ENCODE measurements around the gene PTCH2. TPM values are rescaled to one million over a fixed set of nuclear protein-coding genes. Genes with fewer than 3 reads are reported as not detected.
A peak's percentile ranks its signal among the peaks of the same experiment; 100 is the strongest.

The PTCH2 gene
- total and polyA plus RNA-seq, 2 of the 13 experiments (the other 11 are each of a cell fraction or from before 2014, with no cell fraction given) = 0.60 to 1.5 TPM

DNA sequence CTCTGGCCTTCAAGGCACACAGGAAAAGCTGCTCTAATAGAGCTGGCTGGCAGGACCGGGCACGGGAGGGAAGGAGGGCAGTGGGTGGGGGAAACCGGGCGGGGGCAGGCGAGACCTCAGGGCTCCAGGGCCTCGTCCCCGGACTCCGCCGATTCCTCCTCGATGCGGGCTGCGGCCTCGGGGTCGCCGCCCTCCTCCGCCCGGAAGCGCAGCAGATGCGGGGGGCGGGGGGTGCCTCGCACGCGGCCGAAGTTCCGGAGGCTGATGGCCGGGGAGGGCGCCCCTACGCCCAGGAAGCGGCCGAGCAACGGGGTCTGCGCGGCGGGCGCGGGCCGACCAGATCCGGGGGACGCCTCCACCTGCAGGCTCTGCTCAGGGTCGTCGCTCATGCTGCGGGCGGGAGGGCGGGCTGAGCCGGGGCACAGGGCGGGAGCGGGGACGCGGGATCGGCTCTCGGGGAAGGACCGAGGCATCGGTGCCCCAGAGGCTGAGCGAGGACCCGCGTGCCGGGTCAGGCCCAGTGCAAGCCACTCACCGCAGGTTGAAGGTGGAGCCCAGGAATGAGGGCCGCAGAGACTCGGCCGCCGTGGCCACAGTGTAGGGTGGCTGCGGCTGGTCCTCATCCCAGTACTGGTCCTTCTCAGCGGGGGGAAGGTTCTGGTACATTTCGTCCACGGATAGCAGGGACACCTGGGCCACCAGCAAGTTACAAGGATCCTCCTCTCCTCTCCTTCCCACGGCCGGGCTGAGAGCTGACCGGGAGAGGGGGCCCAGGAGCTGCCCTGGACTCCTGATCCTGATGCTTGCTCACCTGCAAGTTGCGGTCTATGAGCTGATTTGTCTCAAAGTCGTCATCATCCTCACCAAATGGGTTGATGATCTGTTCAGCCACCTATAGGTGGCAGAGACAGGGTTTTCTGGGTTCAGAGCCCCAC lies 58.7 kb downstream of the PTCH2 start (continued):
- TF ChIP-seq, protein P1, sequence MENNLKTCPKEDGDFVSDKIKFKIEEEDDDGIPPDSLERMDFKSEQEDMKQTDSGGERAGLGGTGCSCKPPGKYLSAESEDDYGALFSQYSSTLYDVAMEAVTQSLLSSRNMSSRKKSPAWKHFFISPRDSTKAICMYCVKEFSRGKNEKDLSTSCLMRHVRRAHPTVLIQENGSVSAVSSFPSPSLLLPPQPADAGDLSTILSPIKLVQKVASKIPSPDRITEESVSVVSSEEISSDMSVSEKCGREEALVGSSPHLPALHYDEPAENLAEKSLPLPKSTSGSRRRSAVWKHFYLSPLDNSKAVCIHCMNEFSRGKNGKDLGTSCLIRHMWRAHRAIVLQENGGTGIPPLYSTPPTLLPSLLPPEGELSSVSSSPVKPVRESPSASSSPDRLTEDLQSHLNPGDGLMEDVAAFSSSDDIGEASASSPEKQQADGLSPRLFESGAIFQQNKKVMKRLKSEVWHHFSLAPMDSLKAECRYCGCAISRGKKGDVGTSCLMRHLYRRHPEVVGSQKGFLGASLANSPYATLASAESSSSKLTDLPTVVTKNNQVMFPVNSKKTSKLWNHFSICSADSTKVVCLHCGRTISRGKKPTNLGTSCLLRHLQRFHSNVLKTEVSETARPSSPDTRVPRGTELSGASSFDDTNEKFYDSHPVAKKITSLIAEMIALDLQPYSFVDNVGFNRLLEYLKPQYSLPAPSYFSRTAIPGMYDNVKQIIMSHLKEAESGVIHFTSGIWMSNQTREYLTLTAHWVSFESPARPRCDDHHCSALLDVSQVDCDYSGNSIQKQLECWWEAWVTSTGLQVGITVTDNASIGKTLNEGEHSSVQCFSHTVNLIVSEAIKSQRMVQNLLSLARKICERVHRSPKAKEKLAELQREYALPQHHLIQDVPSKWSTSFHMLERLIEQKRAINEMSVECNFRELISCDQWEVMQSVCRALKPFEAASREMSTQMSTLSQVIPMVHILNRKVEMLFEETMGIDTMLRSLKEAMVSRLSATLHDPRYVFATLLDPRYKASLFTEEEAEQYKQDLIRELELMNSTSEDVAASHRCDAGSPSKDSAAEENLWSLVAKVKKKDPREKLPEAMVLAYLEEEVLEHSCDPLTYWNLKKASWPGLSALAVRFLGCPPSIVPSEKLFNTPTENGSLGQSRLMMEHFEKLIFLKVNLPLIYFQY (CRISPR knock-in tag; IDR thresholded peaks at IDR 0.05; ENCODE audit: borderline replicate concordance) = no peak
- no peak for TF ChIP-seq ZNF382 (CRISPR knock-in tag; IDR thresholded peaks at IDR 0.05; ENCODE audit: borderline replicate concordance)
- peak; percentile 85; the same call in 1 of the 2 replicates for TF ChIP-seq ZNF451 (CRISPR knock-in tag; IDR thresholded peaks at IDR 0.05)
- TF ChIP-seq ZNF567 (CRISPR knock-in tag; IDR thresholded peaks at IDR 0.05; ENCODE audit: borderline replicate concordance) = no peak
- TF ChIP-seq TGIF2 (CRISPR knock-in tag; IDR thresholded peaks at IDR 0.05) = no peak
- no peak for TF ChIP-seq TFAP4 (IDR thresholded peaks at IDR 0.05; ENCODE audit: borderline replicate concordance, low read depth)
- TF ChIP-seq ZNF263 (CRISPR knock-in tag; IDR thresholded peaks at IDR 0.05) = 0 out of 2 replicates have a peak, but pooled peaks have one; percentile 9
- no peak for TF ChIP-seq ZNF564 (CRISPR knock-in tag; IDR thresholded peaks at IDR 0.05)
- no peak for TF ChIP-seq IKZF1 (IDR thresholded peaks at IDR 0.05)
- no peak for TF ChIP-seq NPAS2 (CRISPR knock-in tag; IDR thresholded peaks at IDR 0.05; ENCODE audit: borderline replicate concordance)
- TF ChIP-seq ZNF101 (CRISPR knock-in tag; IDR thresholded peaks at IDR 0.05; ENCODE audit: borderline replicate concordance, low read depth) = no peak
- TF ChIP-seq KLF16 (CRISPR knock-in tag; IDR thresholded peaks at IDR 0.05) = peak in 1 of 2 experiments; percentile 23; a peak in 1 of 4 replicates
- peak; percentile 32; the same call in 1 of the 2 replicates for TF ChIP-seq ZNF280D (CRISPR knock-in tag; IDR thresholded peaks at IDR 0.05)
- no peak for TF ChIP-seq MAZ (IDR thresholded peaks at IDR 0.05; ENCODE audit: borderline replicate concordance, low read depth, low read length)
- peak; percentile 63 for TF ChIP-seq MAZ (CRISPR knock-in tag; IDR thresholded peaks at IDR 0.05; ENCODE audit: low read depth)
- TF ChIP-seq PCBP1 (IDR thresholded peaks at IDR 0.05; ENCODE audit: borderline replicate concordance, low read depth, low read length) = no peak
- TF ChIP-seq, protein P2, sequence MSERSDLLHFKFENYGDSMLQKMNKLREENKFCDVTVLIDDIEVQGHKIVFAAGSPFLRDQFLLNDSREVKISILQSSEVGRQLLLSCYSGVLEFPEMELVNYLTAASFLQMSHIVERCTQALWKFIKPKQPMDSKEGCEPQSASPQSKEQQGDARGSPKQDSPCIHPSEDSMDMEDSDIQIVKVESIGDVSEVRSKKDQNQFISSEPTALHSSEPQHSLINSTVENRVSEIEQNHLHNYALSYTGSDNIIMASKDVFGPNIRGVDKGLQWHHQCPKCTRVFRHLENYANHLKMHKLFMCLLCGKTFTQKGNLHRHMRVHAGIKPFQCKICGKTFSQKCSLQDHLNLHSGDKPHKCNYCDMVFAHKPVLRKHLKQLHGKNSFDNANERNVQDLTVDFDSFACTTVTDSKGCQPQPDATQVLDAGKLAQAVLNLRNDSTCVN (CRISPR knock-in tag; IDR thresholded peaks at IDR 0.05; ENCODE audit: borderline replicate concordance) = peak; percentile 13; the same call in 1 of the 2 replicates

Measured in HepG2 (cell line).